H1 (cell line): ENCODE results near the gene GIPC1. TPM values are rescaled to one million over a fixed set of nuclear protein-coding genes. Genes with fewer than 3 reads are reported as not detected.
A peak's percentile ranks its signal among the peaks of the same experiment; 100 is the strongest.

Experiments used
- ASH2L ChIP-seq: fragments of 200-600, 300-600 bp; sonication (generic); IDR thresholded peaks from one replicate; pipeline ENCODE4 v1.7.1; 2017; ENCODE audit warnings: low read length
- BACH1 ChIP-seq: IDR thresholded peaks from 2 replicates; pipeline ENCODE4 v1.6.1; 2012; ENCODE audit warnings: low read length, improper control_type of control experiment
- BRCA1 ChIP-seq: IDR thresholded peaks from 2 replicates; pipeline ENCODE4 v1.6.1; 2012; ENCODE audit warnings: low read depth, low read length, improper control_type of control experiment
- CREB1 ChIP-seq: IDR thresholded peaks from 2 replicates; pipeline ENCODE4 v1.6.1; 2012; ENCODE audit warnings: inconsistent platforms
- EGR1 ChIP-seq: IDR thresholded peaks from 2 replicates; pipeline ENCODE4 v1.6.1; 2011; ENCODE audit warnings: low read depth, low read length, borderline replicate concordance
- KDM4A ChIP-seq: IDR thresholded peaks from one replicate; pipeline ENCODE4 v1.7.1; 2012; ENCODE audit warnings: low read depth, mild to moderate bottlenecking, moderate library complexity, low read length, inconsistent platforms; ENCODE audit not compliant: severe bottlenecking
- NRF1 ChIP-seq: IDR thresholded peaks from 2 replicates; pipeline ENCODE4 v1.6.1; 2011; ENCODE audit warnings: mild to moderate bottlenecking, low read depth, low read length, improper control_type of control experiment
- PHF8 ChIP-seq: fragments of 200-600 bp; sonication (generic); conservative IDR thresholded peaks from 2 replicates; pipeline ENCODE4 v1.7.1; 2012; ENCODE audit warnings: low read depth, mild to moderate bottlenecking, inconsistent platforms, low read length, moderate library complexity
- POLR2A ChIP-seq, 2 experiments: IDR thresholded peaks; 1 replicate in 1 of 2; 2 replicates in 1 of 2; pipeline ENCODE4 v1.6.1; 2011; ENCODE audit warnings: low read depth in 2 of 2, low read length in 2 of 2, mild to moderate bottlenecking in 2 of 2; ENCODE audit errors: control extremely low read depth in 1 of 2
- POLR2AphosphoS5 ChIP-seq: IDR thresholded peaks from 2 replicates; pipeline ENCODE4 v1.6.1; 2011; ENCODE audit warnings: low read depth, low read length
- RBBP5 ChIP-seq: IDR thresholded peaks from 2 replicates; pipeline ENCODE4 v1.7.1; 2012; ENCODE audit warnings: low read depth, mild to moderate bottlenecking, inconsistent platforms, low read length, moderate library complexity, borderline replicate concordance
- TAF1 ChIP-seq: IDR thresholded peaks from 2 replicates; pipeline ENCODE4 v1.6.1; 2011; ENCODE audit warnings: mild to moderate bottlenecking, low read depth, low read length
- TAF7 ChIP-seq: optimal IDR thresholded peaks from 2 replicates; pipeline ENCODE3; 2011; ENCODE audit warnings: low read depth, mild to moderate bottlenecking, inconsistent platforms, low read length, moderate library complexity, borderline replicate concordance
- TBP ChIP-seq: IDR thresholded peaks from 2 replicates; pipeline ENCODE4 v1.6.1; 2011; ENCODE audit warnings: low read depth, low read length, improper control_type of control experiment
- polyA plus RNA-seq, 7 experiments: library from polyadenylated mRNA; depleted of rRNA in 3 of 7; stranded (reverse) in 5 of 7; unstranded in 2 of 7; fragments of >200 nt in 5 of 7; fragments of 200-250 nt in 2 of 7; gene quantifications; 1 replicate in 5 of 7; 2 replicates in 1 of 7; 4 replicates in 1 of 7; pipeline versions ENCODE4 v1.2.1 to v1.2.3, GENCODE V29; 2011 to 2013; ENCODE audit warnings: missing spikeins in 2 of 7, mixed read lengths in 2 of 7
- total RNA-seq: library from RNA; stranded (reverse); fragmentation: NEBNext Ultra II Directional; extraction: Animal tissue kit (Norgen Biotek cat#: 25700); gene quantifications from 2 replicates; pipeline ENCODE4 v1.2.1, GENCODE V29; 2021

GIPC1 gene
- total and polyA plus RNA-seq, 2 of the 8 experiments (the other 6 are each of a cell fraction or from before 2014, with no cell fraction given), result 65.6 to 72.0 TPM

GRCh38 chr19:14529254-14530004, 33.5 kb upstream of the GIPC1 start, which contains the start of gene TECR (continued):
- no peak for TF ChIP-seq BRCA1
- peak; percentile 39; the same call in 1 of the 2 replicates for TF ChIP-seq CREB1
- TF ChIP-seq TBP, result peak; percentile 87
- TF ChIP-seq EGR1, result peak; percentile 82
- peak; percentile 79 for TF ChIP-seq NRF1
- 0 out of 2 replicates have a peak, but pooled peaks have one; percentile 55 for TF ChIP-seq RBBP5
- TF ChIP-seq POLR2A (IDR thresholded peaks at IDR 0.05; ENCODE audit: control extremely low read depth in 1 of 2, low read depth in 2 of 2, low read length in 2 of 2), result peak; percentile 84 to 94
- peak; percentile 89 for TF ChIP-seq TAF1
- peak; percentile 94 for TF ChIP-seq ASH2L
- TF ChIP-seq PHF8, result peak; percentile 98
- TF ChIP-seq POLR2AphosphoS5, result peak; percentile 91
- peak; percentile 87 for TF ChIP-seq KDM4A
- TF ChIP-seq TAF7, result peak; percentile 82
- no peak for TF ChIP-seq BACH1
